Neural cell (in vitro differentiated cells): Measurements from ENCODE around the gene FBXO8. TPM values are rescaled to one million over a fixed set of nuclear protein-coding genes. Genes with fewer than 3 reads are reported as not detected.

Source experiments
- H2AFZ ChIP-seq: fragments of 200-600, 300-800 bp; sonication (generic), shearing (Covaris generic); 2 replicates; pipeline ENCODE4 v1.6.0; 2014; ENCODE audit warnings: low read depth, mild to moderate bottlenecking, antibody characterized with exemption, low read length, moderate library complexity
- H3F3A ChIP-seq: fragments of 200-600 bp; shearing (Covaris generic); 2 replicates; pipeline ENCODE4 v1.6.1; 2016; ENCODE audit warnings: mild to moderate bottlenecking, moderate library complexity, mixed read lengths, antibody characterized with exemption, low read length; ENCODE audit not compliant: insufficient read depth, poor library complexity, severe bottlenecking
- H3K27ac ChIP-seq: fragments of 200-600, 300-800 bp; sonication (generic), shearing (Covaris generic); 2 replicates; pipeline ENCODE4 v1.5.1; 2014; ENCODE audit warnings: mild to moderate bottlenecking, low read length, moderate library complexity
- H3K27me3 ChIP-seq: fragments of 300-800, 200-600 bp; sonication (generic), shearing (Covaris generic); 2 replicates; pipeline ENCODE4 v1.6.0; 2014; ENCODE audit warnings: mild to moderate bottlenecking, low read depth, low read length, moderate library complexity; ENCODE audit not compliant: insufficient read depth
- H3K36me3 ChIP-seq: fragments of 300-800, 200-600 bp; sonication (generic), shearing (Covaris generic); 2 replicates; pipeline ENCODE4 v1.5.1; 2014; ENCODE audit warnings: mild to moderate bottlenecking, antibody characterized with exemption, low read length, moderate library complexity; ENCODE audit not compliant: insufficient read depth
- H3K4me2 ChIP-seq: fragments of 300-800, 200-600 bp; sonication (generic), shearing (Covaris generic); 2 replicates; pipeline ENCODE4 v1.6.0; 2014; ENCODE audit warnings: mild to moderate bottlenecking, low read length
- H3K4me3 ChIP-seq: fragments of 300-800, 200-600 bp; sonication (generic), shearing (Covaris generic); 2 replicates; pipeline ENCODE4 v1.5.1; 2014; ENCODE audit warnings: mild to moderate bottlenecking, low read length, moderate library complexity
- H3K79me2 ChIP-seq: fragments of 200-600 bp; shearing (Covaris generic); replicated peaks from 2 replicates; pipeline ENCODE4 v1.6.0; 2014; ENCODE audit warnings: mild to moderate bottlenecking, low read length, moderate library complexity; ENCODE audit not compliant: insufficient read depth
- H3K9ac ChIP-seq: fragments of 300-800, 200-600 bp; sonication (generic), shearing (Covaris generic); 2 replicates; pipeline ENCODE4 v1.6.1; 2016; ENCODE audit warnings: mild to moderate bottlenecking, low read length, mixed read lengths
- H3K9me2 ChIP-seq: fragments of 200-600 bp; shearing (Covaris generic); 2 replicates; pipeline ENCODE4 v1.6.1; 2016; ENCODE audit warnings: mild to moderate bottlenecking, low read length, mixed read lengths; ENCODE audit not compliant: insufficient read depth
- H3K9me3 ChIP-seq: fragments of 200-600, 300-800 bp; sonication (generic), shearing (Covaris generic); 2 replicates; pipeline ENCODE4 v1.6.1; 2016; ENCODE audit warnings: mild to moderate bottlenecking, mixed run types, low read length, moderate library complexity, mixed read lengths
- H4K20me1 ChIP-seq: fragments of 200-600 bp; shearing (Covaris generic); 2 replicates; pipeline ENCODE4 v1.6.1; 2016; ENCODE audit warnings: mild to moderate bottlenecking, mixed run types; ENCODE audit not compliant: insufficient read depth
- CTCF ChIP-seq: fragments of 450-650 bp; IDR thresholded peaks from 2 replicates; pipeline ENCODE4 v1.5.1; 2014; ENCODE audit warnings: antibody characterized with exemption, mild to moderate bottlenecking, moderate library complexity; ENCODE audit not compliant: poor library complexity, severe bottlenecking
- EP300 ChIP-seq: fragments of 450-650 bp; conservative IDR thresholded peaks from 2 replicates; pipeline ENCODE4 v1.6.1; 2014; ENCODE audit warnings: antibody characterized with exemption, mild to moderate bottlenecking, moderate library complexity; ENCODE audit not compliant: poor library complexity, severe bottlenecking
- EZH2 ChIP-seq: fragments of 200-600, 300-800 bp; shearing (Covaris generic), sonication (generic); IDR thresholded peaks from 2 replicates; pipeline ENCODE4 v1.6.1; 2014; ENCODE audit warnings: antibody characterized with exemption, low read length, borderline replicate concordance, mild to moderate bottlenecking; ENCODE audit not compliant: insufficient read depth, poor library complexity, severe bottlenecking
- MXI1 ChIP-seq: fragments of 450-650 bp; conservative IDR thresholded peaks from 2 replicates; pipeline ENCODE4 v1.6.1; 2014; ENCODE audit warnings: antibody characterized with exemption, mild to moderate bottlenecking; ENCODE audit not compliant: poor library complexity, severe bottlenecking
- POLR2AphosphoS5 ChIP-seq: IDR thresholded peaks from 2 replicates; pipeline ENCODE4 v1.6.1; 2012
- RAD21 ChIP-seq: fragments of 450-650 bp; conservative IDR thresholded peaks from 2 replicates; pipeline ENCODE4 v1.6.1; 2014; ENCODE audit warnings: antibody characterized with exemption, mild to moderate bottlenecking, moderate library complexity
- SMC3 ChIP-seq: fragments of 450-650 bp; conservative IDR thresholded peaks from 2 replicates; pipeline ENCODE4 v1.6.1; 2014; ENCODE audit warnings: antibody characterized with exemption, mild to moderate bottlenecking, moderate library complexity; ENCODE audit not compliant: poor library complexity
- TAF1 ChIP-seq: IDR thresholded peaks from 2 replicates; pipeline ENCODE4 v1.6.1; 2012; ENCODE audit warnings: low read depth
- polyA plus RNA-seq: library from polyadenylated mRNA; depleted of rRNA; stranded (reverse); fragments of >200 nt; gene quantifications from 2 replicates; pipeline ENCODE4 v1.2.3, GENCODE V29; 2014
- TF ChIP-seq, protein P1 (sequence below): IDR thresholded peaks from 2 replicates; pipeline ENCODE4 v1.6.1; 2012; ENCODE audit warnings: borderline replicate concordance

Gene FBXO8
- polyA plus RNA-seq, 1 donor from 2014 or later = 29.3 TPM

- Histone ChIP-seq H3K9me2 (no peaks in the 10 kb centered on the region), H3F3A (no peaks in the 10 kb centered on the region), H3K36me3 (no peaks in the 10 kb centered on the region), H3K79me2 (peaks cover 49% of the 10 kb centered on the region), H3K9ac (no peak overlapping the region), H3K4me3 (no peak overlapping the region), H3K27ac (no peak overlapping the region), H2AFZ (no peak overlapping the region), H3K4me2 (no peak overlapping the region), H3K9me3 (no peaks in the 10 kb centered on the region), H3K27me3 (no peaks in the 10 kb centered on the region), H4K20me1 (no peaks in the 10 kb centered on the region)
- TF ChIP-seq, protein P1, sequence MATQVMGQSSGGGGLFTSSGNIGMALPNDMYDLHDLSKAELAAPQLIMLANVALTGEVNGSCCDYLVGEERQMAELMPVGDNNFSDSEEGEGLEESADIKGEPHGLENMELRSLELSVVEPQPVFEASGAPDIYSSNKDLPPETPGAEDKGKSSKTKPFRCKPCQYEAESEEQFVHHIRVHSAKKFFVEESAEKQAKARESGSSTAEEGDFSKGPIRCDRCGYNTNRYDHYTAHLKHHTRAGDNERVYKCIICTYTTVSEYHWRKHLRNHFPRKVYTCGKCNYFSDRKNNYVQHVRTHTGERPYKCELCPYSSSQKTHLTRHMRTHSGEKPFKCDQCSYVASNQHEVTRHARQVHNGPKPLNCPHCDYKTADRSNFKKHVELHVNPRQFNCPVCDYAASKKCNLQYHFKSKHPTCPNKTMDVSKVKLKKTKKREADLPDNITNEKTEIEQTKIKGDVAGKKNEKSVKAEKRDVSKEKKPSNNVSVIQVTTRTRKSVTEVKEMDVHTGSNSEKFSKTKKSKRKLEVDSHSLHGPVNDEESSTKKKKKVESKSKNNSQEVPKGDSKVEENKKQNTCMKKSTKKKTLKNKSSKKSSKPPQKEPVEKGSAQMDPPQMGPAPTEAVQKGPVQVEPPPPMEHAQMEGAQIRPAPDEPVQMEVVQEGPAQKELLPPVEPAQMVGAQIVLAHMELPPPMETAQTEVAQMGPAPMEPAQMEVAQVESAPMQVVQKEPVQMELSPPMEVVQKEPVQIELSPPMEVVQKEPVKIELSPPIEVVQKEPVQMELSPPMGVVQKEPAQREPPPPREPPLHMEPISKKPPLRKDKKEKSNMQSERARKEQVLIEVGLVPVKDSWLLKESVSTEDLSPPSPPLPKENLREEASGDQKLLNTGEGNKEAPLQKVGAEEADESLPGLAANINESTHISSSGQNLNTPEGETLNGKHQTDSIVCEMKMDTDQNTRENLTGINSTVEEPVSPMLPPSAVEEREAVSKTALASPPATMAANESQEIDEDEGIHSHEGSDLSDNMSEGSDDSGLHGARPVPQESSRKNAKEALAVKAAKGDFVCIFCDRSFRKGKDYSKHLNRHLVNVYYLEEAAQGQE = no peak
- TF ChIP-seq POLR2AphosphoS5 (no peak), MXI1 (no peak), SMC3 (no peak), RAD21 (no peak), EP300 (no peak), CTCF (no peak), EZH2 (no peak), TAF1 (no peak)
Observed at GRCh38 chr4:174277433-174277832, 6.0 kb downstream of the FBXO8 start.

- peaks cover 26% of the 10 kb centered on the region for H3K79me2 ChIP-seq
Observed at GRCh38 chr4:174275101-174275500, 8.4 kb downstream of the FBXO8 start.

More at GRCh38 chr4:174275101-174275500, 8.4 kb downstream of the FBXO8 start:
- H3F3A ChIP-seq = no peaks in the 10 kb centered on the region
- H3K4me2 ChIP-seq = no peak overlapping the region
- TF ChIP-seq CTCF (no peak), EP300 (no peak), TAF1 (no peak), POLR2AphosphoS5 (no peak), MXI1 (no peak), SMC3 (no peak)
- no peak overlapping the region for H2AFZ ChIP-seq
- H3K36me3 ChIP-seq = no peaks in the 10 kb centered on the region
- no peaks in the 10 kb centered on the region for H3K9me3 ChIP-seq
- no peak overlapping the region for H3K4me3 ChIP-seq
- H4K20me1 ChIP-seq = no peaks in the 10 kb centered on the region
- H3K9me2 ChIP-seq = no peaks in the 10 kb centered on the region
- no peaks in the 10 kb centered on the region for H3K27me3 ChIP-seq
- no peak overlapping the region for H3K9ac ChIP-seq
- H3K27ac ChIP-seq = no peak overlapping the region
